ENCODE measurements around the gene XRN2.

XRN2 gene

DNA sequence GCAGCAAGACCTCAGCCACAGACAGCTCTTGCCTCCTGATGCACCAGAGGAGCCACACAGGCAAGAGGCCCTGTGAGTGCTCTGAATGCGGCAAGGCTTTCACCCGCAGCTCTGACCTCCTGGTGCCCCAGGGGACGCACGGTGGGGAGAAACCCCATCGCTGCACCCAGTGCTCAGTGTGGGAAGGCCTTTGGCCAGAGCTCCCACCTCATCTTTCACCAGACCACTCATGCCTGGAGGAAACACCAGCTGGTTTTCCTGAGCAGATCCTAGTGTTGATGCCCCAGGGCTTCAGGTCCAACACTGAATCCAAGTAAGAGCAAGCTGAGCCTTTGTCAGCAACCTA, 37.0 kb upstream of the XRN2 start:
- DNase-seq (ENCODE audit: extremely low spot score), result no peak
- ChIA-PET CTCF (interaction anchor here (0.9 to 5.6 kb wide), 3 partner anchors 10 to 30 kb away, joined by 3 to 22 read pairs (median 3); no protein-coding TSS in a partner anchor), POLR2A (no interaction called here)
- TF ChIP-seq, protein P1, sequence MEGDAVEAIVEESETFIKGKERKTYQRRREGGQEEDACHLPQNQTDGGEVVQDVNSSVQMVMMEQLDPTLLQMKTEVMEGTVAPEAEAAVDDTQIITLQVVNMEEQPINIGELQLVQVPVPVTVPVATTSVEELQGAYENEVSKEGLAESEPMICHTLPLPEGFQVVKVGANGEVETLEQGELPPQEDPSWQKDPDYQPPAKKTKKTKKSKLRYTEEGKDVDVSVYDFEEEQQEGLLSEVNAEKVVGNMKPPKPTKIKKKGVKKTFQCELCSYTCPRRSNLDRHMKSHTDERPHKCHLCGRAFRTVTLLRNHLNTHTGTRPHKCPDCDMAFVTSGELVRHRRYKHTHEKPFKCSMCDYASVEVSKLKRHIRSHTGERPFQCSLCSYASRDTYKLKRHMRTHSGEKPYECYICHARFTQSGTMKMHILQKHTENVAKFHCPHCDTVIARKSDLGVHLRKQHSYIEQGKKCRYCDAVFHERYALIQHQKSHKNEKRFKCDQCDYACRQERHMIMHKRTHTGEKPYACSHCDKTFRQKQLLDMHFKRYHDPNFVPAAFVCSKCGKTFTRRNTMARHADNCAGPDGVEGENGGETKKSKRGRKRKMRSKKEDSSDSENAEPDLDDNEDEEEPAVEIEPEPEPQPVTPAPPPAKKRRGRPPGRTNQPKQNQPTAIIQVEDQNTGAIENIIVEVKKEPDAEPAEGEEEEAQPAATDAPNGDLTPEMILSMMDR (IDR thresholded peaks at IDR 0.05; ENCODE audit: control extremely low read depth, extremely low read depth, low read depth, missing control alignments), result no peak

DNA sequence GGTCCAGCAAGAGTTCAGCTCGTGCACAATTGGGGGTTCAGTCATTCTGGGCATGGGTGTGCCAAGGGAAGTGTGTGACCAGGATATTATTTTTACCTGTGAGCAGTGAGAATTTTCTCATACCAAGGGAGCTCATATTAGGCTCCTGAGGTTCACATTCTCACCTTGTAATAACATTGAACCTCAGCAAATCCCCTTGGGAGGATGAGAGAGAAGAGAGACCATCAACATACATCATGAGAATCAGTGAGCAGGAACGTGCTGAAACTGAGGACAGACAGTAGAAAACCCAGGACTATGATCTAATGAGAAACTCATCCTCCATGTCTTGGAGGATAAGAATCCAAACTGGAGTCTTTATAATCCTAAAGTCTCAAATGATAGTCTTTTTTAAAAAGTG, 33.4 kb upstream of the XRN2 start:
- TF ChIP-seq, protein P1 (IDR thresholded peaks at IDR 0.05; ENCODE audit: control extremely low read depth, extremely low read depth, low read depth, missing control alignments), result no peak
- ChIA-PET POLR2A (no interaction called here), CTCF (interaction anchor here (1.2 kb wide), 1 partner anchor 22 kb away, joined by 5 read pairs; no protein-coding TSS in a partner anchor)
- DNase-seq (ENCODE audit: extremely low spot score), result no peak

DNA sequence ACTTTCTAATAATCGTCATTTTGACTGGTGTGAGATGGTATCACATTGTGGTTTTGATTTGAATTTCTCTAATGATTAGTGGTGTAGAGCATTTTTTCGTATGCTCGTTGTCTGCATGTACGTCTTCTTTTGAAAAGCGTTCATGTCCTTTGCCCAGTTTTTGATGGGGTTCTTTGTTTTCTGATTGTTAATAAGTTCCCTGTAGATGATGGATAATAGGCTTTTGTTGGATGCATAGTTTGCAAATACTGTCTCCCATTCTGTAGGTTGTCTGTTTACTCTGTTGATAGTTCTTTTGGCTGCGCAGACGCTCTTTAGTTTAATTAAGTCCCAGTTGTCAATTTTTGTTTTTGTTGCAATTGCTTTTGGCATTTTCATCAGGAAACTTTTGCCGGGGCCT, 32.3 kb upstream of the XRN2 start:
- TF ChIP-seq, protein P1 (IDR thresholded peaks at IDR 0.05; ENCODE audit: control extremely low read depth, extremely low read depth, low read depth, missing control alignments), result no peak
- no peak for DNase-seq (ENCODE audit: extremely low spot score)
- CTCF ChIA-PET, result interaction anchor here (1.2 kb wide), 1 partner anchor 15 kb away, joined by 3 read pairs; no protein-coding TSS in a partner anchor
- POLR2A ChIA-PET, result no interaction called here

DNA sequence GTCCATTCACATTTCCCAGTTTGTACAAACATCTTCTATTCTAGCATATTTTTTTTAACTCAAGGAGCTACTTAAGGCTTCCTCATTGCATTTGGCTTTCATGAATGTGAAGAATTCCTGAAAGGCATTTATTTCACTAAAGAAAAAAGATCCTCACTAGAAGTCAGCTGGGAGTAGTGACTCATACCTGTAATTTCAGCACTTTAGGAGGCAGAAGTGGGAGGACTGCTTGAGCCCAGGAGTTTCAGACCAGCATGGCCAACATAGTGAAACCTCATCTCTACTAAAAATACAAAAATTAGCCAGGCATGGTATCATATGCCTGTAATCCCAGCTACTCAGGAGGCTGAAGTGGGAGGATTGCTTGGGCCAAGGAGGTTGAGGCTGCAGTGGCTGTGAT, 30.9 kb upstream of the XRN2 start:
- ChIA-PET CTCF (interaction anchor here (1.1 kb wide), 1 partner anchor 36 kb away, joined by 3 read pairs; no protein-coding TSS in a partner anchor), POLR2A (no interaction called here)
- TF ChIP-seq, protein P1 (IDR thresholded peaks at IDR 0.05; ENCODE audit: control extremely low read depth, extremely low read depth, low read depth, missing control alignments), result no peak
- DNase-seq (ENCODE audit: extremely low spot score), result no peak

DNA sequence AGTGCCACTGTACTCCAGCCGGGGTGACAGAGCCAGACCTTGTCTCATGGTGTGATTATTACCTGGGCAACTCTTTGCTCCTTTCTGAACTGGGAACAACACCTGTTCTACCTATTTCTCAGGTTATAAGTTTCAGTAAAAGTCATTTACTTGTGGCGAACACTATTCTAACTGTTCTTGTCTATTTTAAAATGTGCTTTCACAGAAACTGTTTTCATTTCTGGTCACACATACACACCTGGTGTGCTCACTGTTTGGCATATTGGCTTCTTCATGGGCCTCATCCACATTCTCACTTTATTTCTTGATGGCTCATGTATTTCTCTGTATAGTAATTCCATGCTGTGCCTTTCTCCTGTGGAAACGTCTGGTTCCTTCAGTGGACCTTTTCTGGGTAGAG, 30.5 kb upstream of the XRN2 start:
- ChIA-PET CTCF (interaction anchor here (1.1 kb wide), 1 partner anchor 37 kb away, joined by 3 read pairs; no protein-coding TSS in a partner anchor), POLR2A (no interaction called here)
- DNase-seq (ENCODE audit: extremely low spot score), result no peak
- TF ChIP-seq, protein P1 (IDR thresholded peaks at IDR 0.05; ENCODE audit: control extremely low read depth, extremely low read depth, low read depth, missing control alignments), result no peak

DNA sequence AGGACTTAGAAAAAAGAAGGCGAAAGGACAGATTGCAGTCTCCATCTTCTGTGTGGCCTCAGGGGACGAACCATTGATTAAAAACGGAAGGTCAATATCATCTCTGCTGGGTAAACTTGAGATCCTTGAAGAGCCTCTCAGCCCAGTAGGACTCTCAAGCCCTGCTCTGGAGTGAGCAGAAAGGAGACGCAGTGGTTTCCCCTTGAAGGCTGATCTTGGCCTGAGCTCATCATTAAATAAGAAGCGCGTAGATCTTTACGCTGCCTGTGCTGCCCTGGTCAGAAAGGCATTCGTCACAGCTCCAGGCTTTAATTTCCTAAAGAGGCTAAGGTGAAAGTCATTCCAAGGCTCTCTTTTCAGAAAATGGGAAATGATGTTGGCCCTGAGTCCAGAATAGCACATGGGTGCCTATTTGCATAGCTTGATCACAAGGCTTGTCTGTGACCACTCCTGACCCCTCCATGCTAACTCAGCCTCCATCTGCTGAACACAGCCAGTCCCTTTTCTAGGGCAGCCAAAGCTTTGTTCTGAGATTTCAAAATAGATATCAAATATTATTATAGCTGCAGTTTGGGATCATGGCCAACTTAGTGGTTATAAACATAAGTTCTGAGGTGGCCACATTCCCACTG, 29.3 kb upstream of the XRN2 start:
- POLR2A ChIA-PET, result no interaction called here
- CTCF ChIA-PET, result interaction anchor here (0.6 to 1.5 kb wide), 4 partner anchors 15 to 231 kb away, joined by 3 to 4 read pairs (median 3); no protein-coding TSS in a partner anchor
- TF ChIP-seq, protein P1 (IDR thresholded peaks at IDR 0.05; ENCODE audit: control extremely low read depth, extremely low read depth, low read depth, missing control alignments), result no peak
- no peak for DNase-seq (ENCODE audit: extremely low spot score)

Measured in GM10248 (cell line).